ENCODE data around the gene PCDHA4.

PCDHA4 gene

GRCh38 chr5:140855772-140856674 lies 49.2 kb downstream of the PCDHA4 start, which contains the start of gene PCDHA10:
Gene PCDHA10, plus strand, starts transcription at chr5:140855897. Its CDS starts 152 bp downstream, at chr5:140856049.
- no peak for DNase-seq (ENCODE audit: low read depth, low spot score)
- no peak within 1 kb of the TSS for H3K4me3 ChIP-seq (ENCODE audit: low read depth, low read length)
- ChIA-PET POLR2A (no interaction called here), CTCF (no interaction called here)
- TF ChIP-seq, protein P1, sequence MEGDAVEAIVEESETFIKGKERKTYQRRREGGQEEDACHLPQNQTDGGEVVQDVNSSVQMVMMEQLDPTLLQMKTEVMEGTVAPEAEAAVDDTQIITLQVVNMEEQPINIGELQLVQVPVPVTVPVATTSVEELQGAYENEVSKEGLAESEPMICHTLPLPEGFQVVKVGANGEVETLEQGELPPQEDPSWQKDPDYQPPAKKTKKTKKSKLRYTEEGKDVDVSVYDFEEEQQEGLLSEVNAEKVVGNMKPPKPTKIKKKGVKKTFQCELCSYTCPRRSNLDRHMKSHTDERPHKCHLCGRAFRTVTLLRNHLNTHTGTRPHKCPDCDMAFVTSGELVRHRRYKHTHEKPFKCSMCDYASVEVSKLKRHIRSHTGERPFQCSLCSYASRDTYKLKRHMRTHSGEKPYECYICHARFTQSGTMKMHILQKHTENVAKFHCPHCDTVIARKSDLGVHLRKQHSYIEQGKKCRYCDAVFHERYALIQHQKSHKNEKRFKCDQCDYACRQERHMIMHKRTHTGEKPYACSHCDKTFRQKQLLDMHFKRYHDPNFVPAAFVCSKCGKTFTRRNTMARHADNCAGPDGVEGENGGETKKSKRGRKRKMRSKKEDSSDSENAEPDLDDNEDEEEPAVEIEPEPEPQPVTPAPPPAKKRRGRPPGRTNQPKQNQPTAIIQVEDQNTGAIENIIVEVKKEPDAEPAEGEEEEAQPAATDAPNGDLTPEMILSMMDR (IDR thresholded peaks at IDR 0.05; ENCODE audit: insufficient read depth, low read length, missing control alignments) = no peak

DNA sequence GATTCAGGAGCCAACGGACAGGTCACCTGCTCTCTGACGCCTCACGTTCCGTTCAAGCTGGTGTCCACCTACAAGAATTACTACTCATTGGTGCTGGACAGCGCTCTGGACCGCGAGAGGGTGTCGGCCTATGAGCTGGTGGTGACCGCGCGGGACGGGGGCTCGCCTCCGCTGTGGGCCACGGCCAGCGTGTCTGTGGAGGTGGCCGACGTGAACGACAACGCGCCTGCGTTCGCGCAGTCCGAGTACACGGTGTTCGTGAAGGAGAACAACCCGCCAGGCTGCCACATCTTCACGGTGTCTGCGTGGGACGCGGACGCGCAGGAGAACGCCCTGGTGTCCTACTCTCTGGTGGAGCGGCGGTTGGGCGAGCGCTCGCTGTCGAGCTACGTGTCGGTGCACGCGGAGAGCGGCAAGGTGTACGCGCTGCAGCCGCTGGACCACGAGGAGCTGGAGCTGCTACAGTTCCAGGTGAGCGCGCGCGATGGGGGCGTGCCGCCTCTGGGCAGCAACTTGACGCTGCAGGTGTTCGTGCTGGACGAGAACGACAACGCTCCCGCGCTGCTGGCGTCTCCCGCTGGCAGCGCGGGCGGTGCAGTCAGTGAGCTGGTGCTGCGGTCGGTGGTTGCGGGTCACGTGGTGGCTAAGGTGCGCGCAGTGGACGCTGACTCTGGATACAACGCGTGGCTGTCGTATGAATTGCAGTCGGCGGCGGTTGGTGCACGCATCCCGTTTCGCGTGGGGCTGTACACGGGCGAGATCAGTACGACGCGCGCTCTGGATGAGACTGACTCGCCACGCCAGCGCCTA lies 50.5 kb downstream of the PCDHA4 start:
- DNase-seq (ENCODE audit: low read depth, low spot score) = no peak
- TF ChIP-seq, protein P1 (IDR thresholded peaks at IDR 0.05; ENCODE audit: insufficient read depth, low read length, missing control alignments) = no peak
- ChIA-PET CTCF (no interaction called here), POLR2A (no interaction called here)
- no peak overlapping the region for H3K4me3 ChIP-seq (ENCODE audit: low read depth, low read length)

GRCh38 chr5:140857987-140858240 lies 51.0 kb downstream of the PCDHA4 start:
- POLR2A ChIA-PET = no interaction called here
- H3K4me3 ChIP-seq (ENCODE audit: low read depth, low read length) = no peak overlapping the region
- TF ChIP-seq, protein P1 (IDR thresholded peaks at IDR 0.05; ENCODE audit: insufficient read depth, low read length, missing control alignments) = no peak
- CTCF ChIA-PET = no interaction called here
- DNase-seq (ENCODE audit: low read depth, low spot score) = no peak

DNA sequence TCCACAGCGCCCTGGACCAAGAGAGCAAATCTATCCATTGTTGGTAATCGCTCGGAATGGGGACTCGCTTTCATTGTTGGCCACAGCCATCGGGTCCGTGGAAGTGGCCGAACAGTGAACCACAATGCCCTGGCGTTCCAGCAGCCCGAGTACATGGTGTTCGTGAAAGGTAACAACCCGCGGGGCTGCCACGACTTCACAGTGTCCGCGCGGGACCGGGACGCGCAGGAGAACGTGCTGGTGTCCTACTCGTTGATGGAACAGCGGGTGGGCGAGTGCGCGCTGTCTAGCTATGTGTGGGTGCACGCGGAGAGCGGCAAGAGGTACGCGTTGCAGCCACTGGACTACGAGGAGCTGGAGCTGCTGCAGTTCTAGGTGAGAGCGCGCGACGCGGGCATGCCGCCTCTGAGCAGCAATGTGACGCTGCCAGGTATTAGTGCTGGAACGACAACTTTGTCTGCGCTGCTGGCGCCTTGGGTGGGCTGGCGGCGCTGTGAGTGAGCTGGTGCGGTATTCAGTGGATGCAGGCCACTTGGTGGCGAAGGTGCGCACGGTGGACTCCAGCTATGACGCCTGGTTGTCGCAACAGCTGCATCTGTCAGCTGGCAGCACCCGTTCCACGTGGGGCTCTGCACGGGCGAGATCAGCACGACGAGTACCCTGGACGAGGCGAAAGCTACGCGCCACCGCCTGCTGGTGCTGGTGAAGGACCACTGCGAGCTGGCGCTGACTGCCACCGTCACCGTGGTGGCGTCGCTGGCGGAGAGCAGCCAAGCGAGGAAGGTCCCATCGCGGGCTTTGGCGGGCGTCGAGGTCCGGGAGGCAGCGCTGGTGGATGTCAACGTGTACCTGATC lies 55.8 kb downstream of the PCDHA4 start:
- no peak for DNase-seq (ENCODE audit: low read depth, low spot score)
- no peak overlapping the region for H3K4me3 ChIP-seq (ENCODE audit: low read depth, low read length)
- POLR2A ChIA-PET = no interaction called here
- TF ChIP-seq, protein P1 (IDR thresholded peaks at IDR 0.05; ENCODE audit: insufficient read depth, low read length, missing control alignments) = no peak
- CTCF ChIA-PET = no interaction called here

Data from AG04449 (cell line).